Measurements from ENCODE around the gene ADARB2.
"Not testable (repeated sequence)": the region's sequence is repeated elsewhere in the genome, so short reads cannot be mapped to it uniquely, and the experiment has no call there.

The ADARB2 gene
- total RNA-seq, result 0 reads per million in 2 experiments

DNA sequence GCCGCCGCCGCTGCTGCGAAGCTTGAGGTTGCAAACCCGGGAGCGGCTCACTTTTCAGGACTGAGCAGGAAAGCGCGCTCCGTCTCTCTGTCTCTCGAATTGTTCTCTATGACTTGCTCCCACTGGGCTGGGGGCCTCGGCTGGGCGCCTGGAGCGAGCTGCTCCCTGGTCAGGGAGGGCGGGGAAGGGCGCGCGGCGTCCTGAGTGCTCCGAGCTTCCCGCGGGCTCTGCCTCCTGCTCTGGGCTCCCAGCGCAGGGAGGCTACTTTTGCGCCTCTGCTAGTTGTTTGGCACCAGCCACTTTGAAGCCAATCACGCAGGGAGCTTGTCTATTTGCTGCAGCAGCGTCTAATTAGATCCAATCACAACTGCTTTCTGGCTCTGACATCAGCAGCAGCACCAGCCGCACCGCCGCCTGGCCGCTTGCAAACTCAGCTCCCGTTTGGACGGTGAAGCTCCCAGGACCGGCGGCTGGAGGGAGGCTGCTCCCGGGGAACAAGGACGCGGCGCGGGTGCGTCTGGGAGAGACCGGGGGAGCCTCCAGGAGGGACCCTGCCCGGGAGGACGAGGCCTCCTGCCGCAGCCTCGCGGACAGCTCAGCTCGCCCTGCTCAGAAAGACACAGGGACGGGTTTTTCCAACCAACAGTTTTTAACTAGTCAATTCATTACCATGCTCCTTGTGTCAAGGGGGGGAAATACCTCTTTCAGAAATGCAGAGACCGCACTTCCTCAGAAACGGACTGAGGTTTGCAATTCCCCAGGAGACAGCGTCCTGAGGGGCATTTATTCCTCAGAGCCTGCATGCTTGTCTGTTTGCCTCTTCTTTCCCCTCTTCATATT, at the start of gene ADARB2:
Gene ADARB2, minus strand, starts transcription at position 304 of the 840 bp plus-strand sequence.
- no peak for DNase-seq (ENCODE audit: low read depth)

GRCh38 chr10:1785835-1786234, 48.5 kb upstream of the ADARB2 start:
- DNase-seq (ENCODE audit: low read depth), result no peak

DNA sequence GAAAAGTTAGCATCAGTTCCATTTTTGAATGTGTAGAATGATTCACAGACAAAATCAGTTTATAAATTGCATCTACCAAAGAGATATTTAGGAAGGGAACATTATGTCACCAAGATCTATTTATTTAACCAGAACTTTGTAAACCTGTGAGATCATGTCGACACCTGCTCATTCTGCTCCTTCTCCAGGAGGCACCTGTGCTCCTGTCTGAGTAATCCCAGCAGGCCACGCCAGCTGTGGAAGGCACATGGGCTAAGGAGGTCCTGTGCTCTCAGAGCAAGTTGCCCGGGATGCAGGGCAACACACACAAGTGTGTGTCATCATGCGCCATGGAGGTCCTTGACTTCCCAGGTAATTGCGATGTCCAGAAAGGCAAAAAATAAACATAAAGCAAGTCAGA, 45.5 kb upstream of the ADARB2 start:
- no peak for DNase-seq (ENCODE audit: low read depth)

- no peak for DNase-seq (ENCODE audit: low read depth)
Observed at GRCh38 chr10:1779796-1780195, 42.5 kb upstream of the ADARB2 start.

DNA sequence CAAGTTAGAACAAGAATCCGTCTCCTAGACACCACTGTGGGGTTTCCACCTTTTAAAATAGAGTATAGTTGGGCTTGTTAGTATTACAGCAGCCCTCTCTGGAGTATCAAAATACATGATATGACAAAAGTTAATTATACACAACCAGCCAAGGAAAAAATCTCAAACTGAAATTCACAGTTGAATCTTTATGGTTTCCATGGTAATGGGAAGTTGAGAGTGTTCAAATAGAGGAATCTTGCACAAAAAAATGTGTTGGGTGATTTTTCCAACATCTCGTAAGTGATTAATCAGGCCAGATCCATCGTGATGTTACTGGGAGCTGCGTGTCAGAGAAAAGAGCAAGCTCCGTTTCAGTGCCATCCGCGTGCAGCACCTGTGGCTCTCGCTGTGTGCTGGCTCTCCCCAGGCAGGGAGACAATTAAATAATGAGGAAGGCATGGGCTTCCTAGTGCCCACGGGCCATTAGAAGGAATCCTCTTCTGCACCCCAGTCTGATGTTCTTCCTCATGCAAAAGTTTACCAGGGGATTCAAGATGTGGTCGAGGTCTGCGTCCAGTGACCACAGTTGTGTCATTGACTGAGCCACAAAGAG, 41.1 kb upstream of the ADARB2 start:
- DNase-seq (ENCODE audit: low read depth), result no peak

DNA sequence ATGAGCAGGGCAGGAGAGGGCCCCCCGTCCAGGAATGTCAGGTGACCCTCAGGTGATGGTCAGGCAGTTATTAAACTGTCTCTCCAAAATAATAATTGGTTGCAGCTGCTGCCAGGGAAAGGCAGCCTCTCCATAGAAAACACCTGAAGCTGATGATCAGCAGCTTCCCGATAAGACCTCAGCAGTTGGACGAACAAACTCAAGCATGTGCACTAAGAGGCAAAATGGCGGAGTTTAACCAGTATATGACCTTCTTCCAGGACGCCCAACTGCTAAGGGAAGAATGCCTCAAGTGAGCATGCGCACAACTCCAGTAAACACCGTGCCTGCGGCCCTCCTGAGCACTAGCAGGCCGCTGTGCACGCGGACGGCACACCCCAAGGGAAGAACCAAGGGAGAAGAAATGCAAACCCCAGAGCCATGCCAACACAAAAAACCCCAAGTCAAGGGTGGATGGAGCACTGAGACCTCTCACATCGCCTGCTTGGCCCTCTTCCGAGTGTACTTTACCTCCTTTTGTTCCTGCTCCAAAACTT, 38.9 kb upstream of the ADARB2 start:
- no peak for DNase-seq (ENCODE audit: low read depth)

DNA sequence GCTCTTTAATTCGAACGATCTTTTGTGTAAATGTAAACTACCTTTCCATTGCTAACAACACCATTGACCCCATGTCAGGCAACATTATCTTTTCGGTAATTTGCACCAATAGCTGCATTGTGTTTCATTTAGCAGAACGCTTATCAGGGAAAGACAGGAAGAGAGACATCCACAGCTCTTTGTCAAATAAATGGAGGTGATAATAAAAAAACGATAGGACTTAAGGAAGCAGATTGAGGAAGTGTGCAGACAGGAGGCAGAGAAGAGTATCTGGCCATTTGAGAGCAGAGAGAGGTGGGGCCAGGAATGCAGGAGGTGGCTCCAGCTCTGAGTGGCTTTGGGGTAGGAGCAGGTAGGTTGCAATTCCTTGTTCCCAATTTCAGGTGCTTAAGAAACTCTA, 37.5 kb upstream of the ADARB2 start:
- DNase-seq (ENCODE audit: low read depth), result no peak

DNA sequence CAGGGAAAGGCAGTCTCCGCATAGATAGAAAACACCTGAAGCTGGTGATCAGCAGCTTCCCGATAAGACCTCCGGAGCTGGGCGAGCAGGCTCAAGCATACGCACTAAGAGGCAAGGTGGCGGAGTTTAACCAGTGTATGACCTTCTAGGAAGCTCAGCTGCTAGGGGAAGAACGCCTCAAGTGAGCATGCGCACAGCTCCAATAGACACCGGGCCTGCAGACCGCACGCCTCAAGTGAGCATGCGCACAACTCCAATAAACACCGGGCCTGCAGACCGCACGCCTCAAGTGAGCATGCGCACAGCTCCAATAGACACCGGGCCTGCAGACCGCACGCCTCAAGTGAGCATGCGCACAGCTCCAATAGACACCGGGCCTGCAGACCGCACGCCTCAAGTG, 35.9 kb upstream of the ADARB2 start:
- not testable (repeated sequence) for DNase-seq (ENCODE audit: low read depth)

- DNase-seq (ENCODE audit: low read depth), result no peak
Observed at GRCh38 chr10:1766049-1766448, 28.7 kb upstream of the ADARB2 start.

DNA sequence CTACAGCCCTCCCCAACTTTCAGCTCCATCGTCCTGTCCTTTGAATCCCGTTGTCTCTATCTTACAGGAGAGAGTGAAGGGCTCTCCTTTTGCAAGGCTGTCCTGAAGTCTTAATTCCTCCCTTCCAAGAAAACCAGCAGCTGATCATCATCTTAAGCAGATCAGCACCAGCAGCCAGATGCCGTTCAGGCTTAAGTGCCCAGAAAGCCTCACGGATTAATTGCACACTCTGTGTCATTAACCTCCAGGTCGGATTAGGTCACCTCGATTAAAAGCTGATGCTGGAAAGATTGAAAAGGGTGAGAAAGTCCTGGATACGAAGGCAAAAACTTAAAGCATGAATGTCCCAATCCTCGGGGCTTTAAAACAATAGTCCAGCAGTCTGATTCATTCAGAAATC, 24.8 kb upstream of the ADARB2 start:
- no peak for DNase-seq (ENCODE audit: low read depth)

- DNase-seq (ENCODE audit: low read depth), result no peak
Observed at GRCh38 chr10:1754506-1755153, 17.3 kb upstream of the ADARB2 start.

GRCh38 chr10:1752153-1752552, 14.8 kb upstream of the ADARB2 start:
- no peak for DNase-seq (ENCODE audit: low read depth)

- no peak for DNase-seq (ENCODE audit: low read depth)
Observed at GRCh38 chr10:1747590-1748157, 10.3 kb upstream of the ADARB2 start.

DNA sequence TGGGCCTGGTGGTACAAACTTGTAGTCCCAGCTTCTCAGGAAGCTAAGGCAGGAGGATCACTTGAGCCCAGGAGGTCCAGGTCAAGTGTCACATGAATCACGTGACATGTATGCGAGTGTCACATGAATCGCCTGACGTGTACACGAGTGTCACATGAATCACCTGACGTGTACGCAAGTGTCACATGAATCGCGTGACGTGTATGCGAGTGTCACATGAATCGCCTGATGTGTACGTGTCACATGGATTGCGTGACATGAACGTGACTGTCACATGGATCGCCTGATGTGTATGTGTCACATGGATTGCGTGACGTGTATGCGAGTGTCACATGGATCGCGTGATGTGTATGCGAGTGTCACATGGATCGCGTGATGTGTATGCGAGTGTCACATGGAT, 9.5 kb upstream of the ADARB2 start:
- no peak for DNase-seq (ENCODE audit: low read depth)

DNA sequence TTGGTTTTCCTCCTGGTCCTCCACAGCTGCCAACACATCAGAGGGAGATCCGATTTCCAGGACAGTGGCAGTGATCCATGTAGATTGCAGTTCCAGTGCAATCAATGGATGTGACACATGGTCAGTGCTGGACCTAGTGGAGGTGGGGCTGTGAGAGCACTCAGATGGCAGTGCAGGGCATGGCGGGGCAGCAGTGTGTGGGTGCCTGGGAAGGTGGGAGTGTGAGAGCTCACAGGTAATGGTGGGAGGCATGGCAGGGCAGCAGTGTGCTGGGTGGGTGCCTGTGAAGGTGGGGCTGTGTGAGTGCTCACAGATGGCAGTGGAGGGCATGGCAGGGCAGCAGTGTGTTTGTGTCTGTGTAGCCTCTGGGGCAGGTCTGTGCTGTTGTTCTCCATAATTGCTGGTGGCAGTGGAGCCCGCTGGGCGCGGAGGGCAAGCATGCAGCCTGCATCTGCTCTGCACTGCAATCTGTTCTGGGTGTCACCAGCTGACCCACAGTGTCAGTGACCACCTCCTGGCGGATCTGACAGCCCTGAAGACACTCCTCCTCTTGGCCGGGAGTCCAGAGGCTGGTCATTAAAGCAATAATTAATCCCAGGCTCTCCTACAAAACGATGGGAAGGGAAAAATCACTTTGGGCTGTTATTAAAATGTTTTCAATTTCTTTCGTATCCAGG, 8.6 kb upstream of the ADARB2 start:
- DNase-seq (ENCODE audit: low read depth), result no peak

DNA sequence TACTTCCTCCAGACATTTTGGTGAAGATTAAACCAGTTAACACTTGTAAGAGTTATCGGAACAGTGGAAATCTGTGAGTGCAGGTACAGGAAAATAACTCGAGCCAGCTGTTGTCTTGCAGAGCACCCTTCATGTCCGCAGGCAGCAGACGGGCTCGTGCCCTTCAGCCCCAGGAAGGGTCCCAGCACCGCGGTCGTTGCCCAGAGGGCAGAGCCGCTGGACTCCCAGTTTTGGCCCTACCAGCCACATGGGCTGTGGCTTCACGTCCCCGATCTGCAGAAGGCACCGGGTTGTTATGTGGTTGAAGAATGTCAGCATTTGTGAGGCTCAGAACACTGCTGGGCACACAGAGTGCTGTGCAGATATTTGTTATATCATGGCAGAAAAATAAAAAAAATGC, 7.2 kb upstream of the ADARB2 start:
- no peak for DNase-seq (ENCODE audit: low read depth)

- DNase-seq (ENCODE audit: low read depth), result no peak
Observed at GRCh38 chr10:1743141-1743540, 5.8 kb upstream of the ADARB2 start.

GRCh38 chr10:1741450-1741849, 4.1 kb upstream of the ADARB2 start:
- DNase-seq (ENCODE audit: low read depth), result no peak

DNA sequence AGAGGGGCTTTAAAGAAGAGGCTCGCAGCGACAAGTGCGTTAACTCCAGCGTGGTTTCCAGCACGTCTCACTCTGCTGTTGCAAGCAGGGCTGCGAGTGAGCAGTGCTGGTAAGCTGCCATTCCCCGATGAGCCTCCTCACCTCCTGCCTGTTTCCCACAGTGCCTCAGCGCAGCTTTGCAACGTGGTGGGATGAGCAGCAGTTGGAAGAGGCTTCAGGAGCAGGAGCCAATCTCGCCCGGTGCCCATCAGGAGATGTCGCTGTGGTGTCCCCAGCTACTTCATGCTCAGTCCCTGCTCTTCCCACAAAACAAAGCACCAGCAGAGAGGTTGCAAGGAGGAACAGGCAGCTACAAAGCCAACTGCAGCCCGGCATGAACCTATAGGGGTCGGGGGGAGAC, 2.4 kb upstream of the ADARB2 start:
- DNase-seq (ENCODE audit: low read depth), result no peak

- no peak for DNase-seq (ENCODE audit: low read depth)
Observed at GRCh38 chr10:1738950-1739349, 1.6 kb upstream of the ADARB2 start.

DNA sequence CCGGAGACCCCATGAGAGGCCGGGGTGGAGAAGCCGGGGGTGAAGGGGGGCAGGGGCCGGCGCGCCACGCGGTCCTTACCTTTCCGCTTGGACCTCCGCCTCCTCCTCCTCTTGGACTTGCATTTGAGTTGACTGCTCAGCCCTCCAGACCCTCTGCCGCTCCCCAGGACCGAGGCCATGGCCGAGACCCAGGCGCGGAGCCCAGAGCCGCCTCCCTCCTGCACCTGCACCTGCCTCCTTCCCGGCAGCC, 428 bp downstream of the ADARB2 start:
- no peak for DNase-seq (ENCODE audit: low read depth)

Measured in T follicular helper cell (primary cell).